D721Med (cell line): ENCODE measurements around the gene HSD17B8.

Experiments
- DNase-seq: peaks from one replicate; pipeline ENCODE4 v3.0.0; 2011; ENCODE audit warnings: low spot score; ENCODE audit not compliant: insufficient read length
- FAIRE-seq: peaks from 2 replicates; lab custom pipeline; 2011; peaks lifted over from hg19 to GRCh38; lab: Jason Lieb, UNC
- CTCF ChIP-seq: IDR thresholded peaks from 2 replicates; pipeline ENCODE4 v1.5.1; 2012; ENCODE audit warnings: mild to moderate bottlenecking, control low read depth; ENCODE audit not compliant: insufficient read depth; ENCODE audit errors: missing control alignments

The HSD17B8 gene

GRCh38 chr6:33192671-33193602 lies 11.5 kb upstream of the HSD17B8 start:
- no peak for TF ChIP-seq CTCF
- no peak for FAIRE-seq
- no peak for DNase-seq

GRCh38 chr6:33193619-33194018 lies 10.8 kb upstream of the HSD17B8 start:
- DNase-seq: no peak
- FAIRE-seq: no peak
- TF ChIP-seq CTCF: no peak

- FAIRE-seq (no peak), DNase-seq (no peak)
- no peak for TF ChIP-seq CTCF
Measured at GRCh38 chr6:33194431-33194979, 9.9 kb upstream of the HSD17B8 start.

GRCh38 chr6:33195304-33196165 lies 8.9 kb upstream of the HSD17B8 start:
- no peak for FAIRE-seq
- no peak for DNase-seq
- no peak for TF ChIP-seq CTCF

- TF ChIP-seq CTCF: peak; percentile 67
- peak; percentile 83 for DNase-seq
- no peak for FAIRE-seq
Measured at GRCh38 chr6:33197431-33198048, 6.9 kb upstream of the HSD17B8 start.

GRCh38 chr6:33198159-33198852 lies 6.1 kb upstream of the HSD17B8 start:
- DNase-seq: no peak
- TF ChIP-seq CTCF: no peak
- no peak for FAIRE-seq
